ENCODE results near the gene TMEM260. TPM values are rescaled to one million over a fixed set of nuclear protein-coding genes. Genes with fewer than 3 reads are reported as not detected.

The TMEM260 gene
- total RNA-seq, 1 donor from 2014 or later, result 20.6 TPM

DNA sequence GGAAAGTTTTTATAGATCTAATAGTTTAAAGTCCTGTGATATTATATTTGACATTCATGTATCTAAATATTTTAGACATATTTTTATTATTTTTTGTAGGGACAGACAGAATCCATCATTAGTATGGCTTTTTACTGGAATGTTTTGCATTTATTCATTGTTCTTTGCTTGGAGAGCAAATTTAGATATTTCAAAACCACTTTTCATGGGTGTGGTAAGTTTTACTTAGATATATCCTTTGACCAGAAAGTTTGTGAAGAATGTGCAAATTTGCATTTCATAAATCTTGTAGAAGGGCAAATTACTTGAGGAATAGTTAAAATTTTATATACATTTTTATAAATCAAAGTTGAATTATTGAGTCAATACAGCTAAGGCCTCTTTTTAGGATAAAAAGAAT is 37.5 kb downstream of the TMEM260 start:
- no peak overlapping the region for H3K4me3 Mint-ChIP-seq (ENCODE audit: unreplicated experiment)

GRCh38 chr14:56630707-56631106 is 51.1 kb downstream of the TMEM260 start:
- no peaks in the 10 kb centered on the region for H3K4me1 ChIP-seq (ENCODE audit: insufficient read depth, low read length)
- no peaks in the 10 kb centered on the region for H3K9me3 ChIP-seq (ENCODE audit: insufficient read depth, low read depth, low read length)
- no peak overlapping the region for H3K4me3 ChIP-seq (ENCODE audit: insufficient read depth, low read depth, low read length)
- no peak overlapping the region for H3K27ac Mint-ChIP-seq (ENCODE audit: unreplicated experiment)
- no peak overlapping the region for H3K27ac ChIP-seq (ENCODE audit: low read depth, low read length)
- no peaks in the 10 kb centered on the region for H3K27me3 Mint-ChIP-seq (ENCODE audit: low read depth, unreplicated experiment)
- H3K4me3 Mint-ChIP-seq (ENCODE audit: unreplicated experiment), result no peak overlapping the region
- H4K20me1 ChIP-seq (ENCODE audit: insufficient read depth, low read length), result peaks cover 4% of the 10 kb centered on the region
- H3K9ac ChIP-seq (ENCODE audit: low read length), result no peak overlapping the region
- no peak overlapping the region for H2AFZ ChIP-seq (ENCODE audit: low read depth, low read length)
- DNase-seq (ENCODE audit: low read depth) (peak; percentile 57), FAIRE-seq (no peak)
- H3K27me3 ChIP-seq (ENCODE audit: insufficient read depth, low read length), result no peaks in the 10 kb centered on the region
- H3K4me1 Mint-ChIP-seq (ENCODE audit: low read depth, unreplicated experiment), result no peaks in the 10 kb centered on the region
- H3K79me2 ChIP-seq (ENCODE audit: insufficient read depth, low read length), result no peaks in the 10 kb centered on the region
- H3K4me2 ChIP-seq (ENCODE audit: low read length), result no peak overlapping the region
- TF ChIP-seq EZH2 (IDR thresholded peaks at IDR 0.05; ENCODE audit: insufficient read depth, low read length) (no peak), CTCF (IDR thresholded peaks at IDR 0.05; ENCODE audit: insufficient read depth, low read depth, low read length) (no peak)
- H3K9me3 Mint-ChIP-seq (ENCODE audit: unreplicated experiment), result no peaks in the 10 kb centered on the region
- peaks cover 28% of the 10 kb centered on the region for H3K36me3 Mint-ChIP-seq (ENCODE audit: low read depth, unreplicated experiment)
- H3K36me3 ChIP-seq (ENCODE audit: insufficient read depth, low read length), result peaks cover 6% of the 10 kb centered on the region

More for the DNA sequence above, 37.5 kb downstream of the TMEM260 start:
- no peak for FAIRE-seq
- no peaks in the 10 kb centered on the region for H3K9me3 ChIP-seq (ENCODE audit: insufficient read depth, low read depth, low read length)
- no peak overlapping the region for H3K4me2 ChIP-seq (ENCODE audit: low read length)
- no peak overlapping the region for H3K4me3 ChIP-seq (ENCODE audit: insufficient read depth, low read depth, low read length)
- no peaks in the 10 kb centered on the region for H3K27me3 ChIP-seq (ENCODE audit: insufficient read depth, low read length)
- H3K27ac ChIP-seq (ENCODE audit: low read depth, low read length), result no peak overlapping the region
- H3K36me3 ChIP-seq (ENCODE audit: insufficient read depth, low read length), result peaks cover 24% of the 10 kb centered on the region
- no peaks in the 10 kb centered on the region for H3K79me2 ChIP-seq (ENCODE audit: insufficient read depth, low read length)
- no peaks in the 10 kb centered on the region for H3K4me1 Mint-ChIP-seq (ENCODE audit: low read depth, unreplicated experiment)
- no peaks in the 10 kb centered on the region for H3K4me1 ChIP-seq (ENCODE audit: insufficient read depth, low read length)
- no peak overlapping the region for H2AFZ ChIP-seq (ENCODE audit: low read depth, low read length)
- no peak overlapping the region for H3K27ac Mint-ChIP-seq (ENCODE audit: unreplicated experiment)
- no peaks in the 10 kb centered on the region for H4K20me1 ChIP-seq (ENCODE audit: insufficient read depth, low read length)
- H3K9ac ChIP-seq (ENCODE audit: low read length), result no peak overlapping the region
- no peaks in the 10 kb centered on the region for H3K36me3 Mint-ChIP-seq (ENCODE audit: low read depth, unreplicated experiment)
- no peak for DNase-seq (ENCODE audit: low read depth)
- no peaks in the 10 kb centered on the region for H3K27me3 Mint-ChIP-seq (ENCODE audit: low read depth, unreplicated experiment)
- no peak for TF ChIP-seq EZH2 (IDR thresholded peaks at IDR 0.05; ENCODE audit: insufficient read depth, low read length)
- TF ChIP-seq CTCF (IDR thresholded peaks at IDR 0.05; ENCODE audit: insufficient read depth, low read depth, low read length), result no peak
- no peaks in the 10 kb centered on the region for H3K9me3 Mint-ChIP-seq (ENCODE audit: unreplicated experiment)

- Mint-ChIP-seq H3K4me1 (ENCODE audit: low read depth, unreplicated experiment) (no peaks in the 10 kb centered on the region), H3K36me3 (ENCODE audit: low read depth, unreplicated experiment) (peaks cover 34% of the 10 kb centered on the region), H3K27me3 (ENCODE audit: low read depth, unreplicated experiment) (no peaks in the 10 kb centered on the region), H3K27ac (ENCODE audit: unreplicated experiment) (no peak overlapping the region), H3K4me3 (ENCODE audit: unreplicated experiment) (no peak overlapping the region), H3K9me3 (ENCODE audit: unreplicated experiment) (no peaks in the 10 kb centered on the region)
- Histone ChIP-seq H3K79me2 (ENCODE audit: insufficient read depth, low read length) (no peaks in the 10 kb centered on the region), H4K20me1 (ENCODE audit: insufficient read depth, low read length) (peaks cover 4% of the 10 kb centered on the region), H3K9me3 (ENCODE audit: insufficient read depth, low read depth, low read length) (no peaks in the 10 kb centered on the region), H3K9ac (ENCODE audit: low read length) (no peak overlapping the region), H3K4me3 (ENCODE audit: insufficient read depth, low read depth, low read length) (no peak overlapping the region), H3K27me3 (ENCODE audit: insufficient read depth, low read length) (no peaks in the 10 kb centered on the region), H3K36me3 (ENCODE audit: insufficient read depth, low read length) (peaks cover 7% of the 10 kb centered on the region), H2AFZ (ENCODE audit: low read depth, low read length) (no peak overlapping the region), H3K27ac (ENCODE audit: low read depth, low read length) (no peak overlapping the region), H3K4me1 (ENCODE audit: insufficient read depth, low read length) (no peaks in the 10 kb centered on the region), H3K4me2 (ENCODE audit: low read length) (no peak overlapping the region)
- TF ChIP-seq EZH2 (IDR thresholded peaks at IDR 0.05; ENCODE audit: insufficient read depth, low read length), result no peak
- TF ChIP-seq CTCF (IDR thresholded peaks at IDR 0.05; ENCODE audit: insufficient read depth, low read depth, low read length), result no peak
- DNase-seq (ENCODE audit: low read depth) (no peak), FAIRE-seq (no peak)
Measured at GRCh38 chr14:56632195-56632594, 52.6 kb downstream of the TMEM260 start.
